Stimulated activated CD4-positive, alpha-beta T cell treated with anti-CD3 and anti-CD28 coated beads, Interleukin-4, amount 100 ng/mL, for 1 hour (primary cell): ENCODE data around the gene FGR.
"Not testable (repeated sequence)": the region's sequence is repeated elsewhere in the genome, so short reads cannot be mapped to it uniquely, and the experiment has no call there.

ENCODE experiments used
- DNase-seq: peaks from one replicate; pipeline ENCODE4 v3.0.0-alpha.2; 2020

FGR gene

GRCh38 chr1:27634985-27635367 lies at the start of gene FGR:
FGR (minus strand) TSS chr1:27635185; CDS start chr1:27623916, 11,269 bp downstream.
- DNase-seq, result no peak

GRCh38 chr1:27684176-27684575 lies 49.2 kb upstream of the FGR start:
- no peak for DNase-seq

- no peak for DNase-seq
Observed at GRCh38 chr1:27682351-27682944, 47.5 kb upstream of the FGR start.

DNA sequence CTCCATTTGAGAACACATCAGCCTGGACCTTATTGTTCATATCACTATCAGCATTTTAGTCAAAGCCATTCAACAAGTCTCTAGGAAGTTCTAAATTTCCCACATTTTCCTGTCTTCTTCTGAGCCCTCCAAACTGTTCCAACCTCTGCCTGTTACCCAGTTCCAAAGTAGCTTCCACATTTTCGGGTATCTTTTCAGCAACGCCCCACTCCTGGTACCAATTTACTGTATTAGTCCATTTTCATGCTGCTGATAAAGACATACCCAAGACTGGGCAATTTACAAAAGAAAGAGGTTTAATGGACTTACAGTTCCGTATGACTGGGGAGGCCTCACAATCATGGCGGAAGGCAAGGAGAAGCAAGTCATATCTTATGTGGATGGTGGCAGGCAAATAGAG lies 46.6 kb upstream of the FGR start:
- not testable (repeated sequence) for DNase-seq

- not testable (repeated sequence) for DNase-seq
Observed at GRCh38 chr1:27680225-27680791, 45.3 kb upstream of the FGR start.

- DNase-seq, result no peak
Observed at GRCh38 chr1:27678747-27679146, 43.8 kb upstream of the FGR start.

DNA sequence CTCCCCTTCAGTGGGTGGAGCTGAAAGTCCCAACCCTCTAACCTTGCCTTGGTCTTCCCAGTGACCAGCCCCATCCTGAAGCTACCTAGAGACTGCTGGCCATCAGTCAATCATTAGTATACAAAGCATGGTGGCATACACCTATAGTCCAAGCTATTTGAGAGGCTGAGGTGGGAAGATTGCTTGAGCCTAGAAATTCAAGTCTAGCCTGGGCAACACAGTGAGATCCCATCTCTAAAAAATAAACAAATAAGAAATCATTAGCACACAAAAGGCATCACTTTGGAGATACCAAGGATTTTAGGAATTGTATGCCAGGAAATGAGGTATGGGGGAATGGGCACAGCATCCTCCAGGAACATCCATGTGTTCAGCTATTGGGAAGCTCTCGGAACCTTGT lies 41.4 kb upstream of the FGR start:
- DNase-seq, result no peak

- DNase-seq, result no peak
Observed at GRCh38 chr1:27672750-27673112, 37.7 kb upstream of the FGR start.

DNA sequence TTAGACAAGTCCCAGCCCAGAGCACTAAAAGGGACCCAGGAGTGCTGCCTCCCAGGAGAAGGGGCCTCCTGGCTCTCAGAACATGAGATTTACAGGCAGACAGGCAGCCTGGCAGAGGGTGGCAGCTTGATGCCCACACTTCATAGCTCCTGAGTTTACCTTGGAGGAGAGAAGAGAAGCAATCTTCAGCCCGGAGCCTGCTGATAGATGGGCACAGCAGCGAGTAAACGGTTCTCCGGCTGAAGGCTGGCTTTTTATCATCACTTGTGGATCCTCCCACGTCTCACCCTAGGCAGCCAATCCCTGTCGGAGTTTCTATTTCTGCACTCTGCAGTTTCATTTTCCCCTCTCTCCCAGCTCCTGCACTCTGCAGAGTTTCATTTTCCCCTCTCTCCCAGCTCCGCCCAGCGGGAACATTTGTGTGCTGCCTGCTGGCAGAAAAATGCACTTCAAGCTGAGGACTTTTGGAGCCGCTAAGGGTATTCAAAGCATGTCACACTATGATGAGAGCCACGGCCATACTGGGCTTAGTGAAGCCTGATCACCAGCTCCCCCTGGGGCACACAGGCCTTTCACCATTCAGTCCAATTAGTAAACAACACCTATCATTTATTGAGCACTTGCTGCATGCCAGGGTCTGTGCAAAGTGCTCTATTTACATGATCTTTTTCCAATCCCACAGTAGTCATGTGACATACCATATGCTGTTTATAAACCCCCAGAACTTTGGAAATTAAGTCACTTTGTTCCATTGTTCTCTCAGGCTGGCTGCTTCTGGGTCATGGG lies 37.2 kb upstream of the FGR start, which contains the start of gene IFI6:
Gene IFI6 (minus strand): TSS at position 229 of the 786 bp plus-strand sequence. CDS start 2,878 bp downstream, outside the sequence.
- DNase-seq, result peak; percentile 65

DNA sequence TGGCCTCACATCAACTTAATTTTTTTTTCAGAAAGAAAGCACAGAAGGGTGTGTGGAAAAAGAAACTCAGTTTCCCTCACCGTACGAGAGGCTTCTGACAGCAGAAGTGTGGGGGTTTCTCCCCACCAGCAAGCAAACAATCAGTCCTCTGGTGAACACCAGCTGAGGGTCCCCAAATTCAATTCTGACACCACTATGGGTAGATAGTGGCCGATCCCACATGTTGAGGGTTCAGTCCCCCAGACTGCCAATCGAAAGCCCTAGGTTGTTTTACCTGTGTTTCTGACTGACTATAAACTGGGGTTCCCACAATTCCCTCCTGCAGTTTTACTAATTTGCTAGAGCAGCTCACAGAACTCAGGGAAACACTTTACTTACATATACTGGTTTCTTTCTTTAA lies 34.9 kb upstream of the FGR start:
- DNase-seq, result no peak

- peak; percentile 92 for DNase-seq
Observed at GRCh38 chr1:27668808-27669723, 34.1 kb upstream of the FGR start.

DNA sequence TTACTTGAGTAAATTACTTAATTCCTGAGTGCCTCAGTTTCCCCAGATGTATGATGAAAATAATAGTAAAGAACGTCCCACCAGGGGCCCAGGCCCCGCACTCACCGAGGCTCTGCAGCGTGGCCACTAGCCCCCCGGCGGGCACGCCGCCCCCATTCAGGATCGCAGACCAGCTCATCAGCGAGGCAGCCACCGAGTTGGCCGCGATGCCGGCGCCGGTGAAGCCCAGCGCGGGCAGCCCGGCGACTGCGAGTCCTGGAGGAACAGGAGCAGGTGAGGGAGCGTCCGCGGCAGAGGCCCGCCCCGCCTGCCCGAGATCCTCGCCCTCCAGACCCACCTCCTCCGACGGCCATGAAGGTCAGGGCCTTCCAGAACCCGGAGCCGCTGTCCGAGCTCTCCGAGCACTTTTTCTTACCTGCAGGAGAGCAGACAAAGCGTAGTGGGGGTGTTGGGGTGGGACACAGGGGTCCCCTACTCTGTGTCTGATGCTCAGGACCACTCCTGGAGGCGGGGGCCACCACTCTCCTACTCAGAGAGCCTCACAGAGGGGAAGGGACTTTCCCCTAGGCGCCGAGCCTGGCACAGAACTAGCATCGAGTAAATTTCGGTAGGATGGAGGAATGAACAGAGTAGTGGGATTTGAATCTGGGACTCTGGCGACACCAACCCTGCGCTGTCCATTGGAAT lies 33.3 kb upstream of the FGR start:
- DNase-seq, result no peak

GRCh38 chr1:27666791-27667254 lies 31.8 kb upstream of the FGR start:
- DNase-seq, result no peak

DNA sequence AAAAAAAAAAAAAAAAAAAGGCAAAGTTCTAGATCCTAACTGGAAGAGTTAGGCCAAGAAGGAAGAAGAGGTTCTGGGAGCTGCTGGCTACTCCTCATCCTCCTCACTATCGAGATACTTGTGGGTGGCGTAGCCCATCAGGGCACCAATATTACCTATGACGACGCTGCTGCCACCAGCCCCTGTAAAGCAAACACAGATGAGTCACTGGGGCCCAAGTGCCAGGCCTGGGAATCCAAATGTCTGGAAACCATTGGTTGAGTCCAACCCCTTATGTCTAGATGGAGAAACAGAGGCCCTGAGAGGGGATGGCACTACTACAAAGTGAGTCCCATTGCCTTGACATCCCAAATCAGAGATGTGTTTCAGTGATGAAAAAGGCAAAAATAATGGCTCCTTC lies 31.3 kb upstream of the FGR start:
- DNase-seq, result no peak

GRCh38 chr1:27665016-27665651 lies 30.1 kb upstream of the FGR start:
- DNase-seq, result no peak

DNA sequence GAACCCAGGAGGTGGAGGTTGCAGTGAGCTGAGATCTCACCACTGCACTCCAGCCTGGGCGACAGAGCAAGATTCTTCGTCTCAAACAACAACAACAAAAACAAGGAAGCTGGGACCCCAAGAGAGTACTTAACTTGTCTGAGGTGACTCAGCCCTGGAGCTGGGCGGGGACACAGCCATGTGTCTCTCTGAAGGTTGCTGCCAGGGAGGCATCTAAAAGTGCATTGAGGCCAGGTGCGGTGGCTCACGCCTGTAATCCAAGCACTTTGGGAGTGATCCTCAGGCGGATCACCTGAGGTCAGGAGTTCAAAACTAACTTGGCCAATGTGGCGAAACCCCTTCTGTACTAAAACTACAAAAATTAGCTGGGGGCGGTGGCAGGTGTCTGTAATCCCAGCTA lies 29.3 kb upstream of the FGR start:
- no peak for DNase-seq

DNA sequence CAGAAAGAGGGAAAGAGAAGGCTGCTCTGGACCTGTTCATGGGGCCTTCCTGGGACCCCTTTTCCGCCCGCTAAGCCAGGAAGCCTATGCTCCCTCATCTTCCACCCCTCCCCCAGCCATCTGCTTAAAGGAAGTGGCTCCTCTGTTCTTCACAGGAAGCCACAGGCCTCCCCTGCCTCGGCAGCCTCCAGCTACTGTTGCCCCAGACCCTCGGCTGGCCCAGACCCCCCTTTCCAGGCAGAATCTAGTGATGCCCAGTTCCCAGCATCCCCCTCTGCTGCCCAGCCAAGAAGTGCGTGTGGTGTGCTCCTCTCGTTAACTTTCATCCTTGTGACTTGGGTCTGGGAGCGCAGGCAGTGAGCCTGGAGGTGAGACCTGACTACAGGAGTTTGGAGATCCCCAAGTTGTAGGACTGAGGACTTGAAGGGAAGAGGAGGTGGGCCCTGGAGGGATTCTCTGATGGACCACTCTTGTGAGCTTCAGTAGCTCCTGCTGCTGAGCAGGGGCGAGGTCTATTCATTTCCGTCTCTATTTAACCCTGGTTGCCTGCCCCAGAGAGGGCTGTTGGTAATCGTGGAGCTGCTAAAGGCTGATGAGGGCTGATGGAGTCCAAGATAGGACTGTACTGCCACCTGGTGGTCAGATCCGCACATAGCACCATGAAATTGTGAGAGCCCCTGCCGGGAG lies 27.9 kb upstream of the FGR start:
- peak; percentile 89 for DNase-seq

GRCh38 chr1:27662261-27662660 lies 27.3 kb upstream of the FGR start:
- DNase-seq, result no peak

DNA sequence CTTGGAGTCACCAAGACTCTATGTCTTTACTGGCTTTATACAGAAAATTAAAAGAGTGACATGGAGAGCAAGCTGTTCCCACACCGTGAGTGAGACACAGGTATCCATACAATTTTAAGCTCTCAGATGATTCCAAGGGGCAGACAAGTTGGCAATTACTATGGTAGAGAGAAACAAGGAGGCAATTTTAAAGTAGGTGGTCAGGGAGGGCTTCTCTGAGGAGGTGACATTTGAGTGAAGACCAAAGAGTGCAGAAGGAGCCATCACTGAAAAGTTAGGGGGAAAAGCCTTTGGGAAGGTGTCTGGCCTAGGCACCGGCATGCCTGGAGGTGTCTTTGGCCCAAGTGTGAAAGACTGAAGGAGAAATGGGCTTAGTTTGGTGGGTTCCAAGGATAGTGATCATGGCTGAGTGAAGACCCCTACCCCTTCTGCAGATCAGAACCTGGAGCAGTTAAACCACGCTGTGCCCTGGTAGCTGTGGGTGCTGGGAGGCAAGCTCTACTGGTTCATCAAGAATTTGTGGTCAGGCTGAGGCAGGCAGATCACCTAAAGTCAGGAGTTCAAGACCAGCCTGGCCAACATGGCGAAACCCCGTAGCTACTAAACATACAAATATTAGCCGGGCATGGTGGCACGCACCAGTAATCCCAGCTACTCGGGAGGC lies 26.6 kb upstream of the FGR start:
- DNase-seq, result no peak

- DNase-seq, result no peak
Observed at GRCh38 chr1:27660300-27660835, 25.4 kb upstream of the FGR start.
